GM12872 (cell line): ENCODE data around the gene ELL2.

Experiments
- TF ChIP-seq, protein P1 (sequence below): IDR thresholded peaks from 3 replicates; pipeline ENCODE4 v1.5.1; 2011; ENCODE audit warnings: low read depth, mild to moderate bottlenecking, low read length, moderate library complexity; ENCODE audit not compliant: insufficient read depth

Gene ELL2

DNA sequence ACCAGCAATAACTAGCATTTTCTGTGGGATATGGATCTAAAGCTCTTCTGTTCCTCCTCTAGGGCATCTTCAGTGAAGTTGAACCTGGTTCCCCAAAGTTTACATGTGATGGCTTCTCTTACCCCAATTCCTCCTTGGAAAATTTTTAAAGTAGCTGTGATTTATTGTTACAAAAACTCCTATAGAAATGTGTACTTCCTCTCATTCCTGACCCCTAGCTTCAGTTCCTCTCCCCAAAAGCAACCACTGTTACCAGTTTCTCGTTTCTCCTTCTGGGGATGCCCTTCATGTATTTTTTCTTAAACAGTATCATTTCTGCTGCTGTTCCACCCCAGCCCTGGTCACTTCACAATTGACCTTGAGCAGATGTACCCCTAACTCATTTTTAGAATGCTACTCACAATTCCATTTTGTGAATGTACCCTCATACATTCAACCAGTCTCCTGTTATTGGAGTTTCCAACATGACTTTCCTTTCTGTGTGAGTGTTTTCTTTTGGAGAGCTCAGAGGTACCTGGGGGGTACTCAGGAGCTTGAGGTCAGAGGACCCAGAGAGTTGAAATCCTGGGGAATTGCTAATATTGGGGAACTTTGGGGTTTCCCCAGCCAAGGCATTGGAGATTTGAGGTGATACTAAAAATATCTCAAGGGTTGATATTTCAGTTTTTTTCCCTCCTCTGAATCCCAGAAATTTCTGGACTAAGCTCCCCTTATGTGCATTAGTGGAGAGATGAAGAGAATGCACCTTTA lies 120.5 kb downstream of the ELL2 start:
- TF ChIP-seq, protein P1, sequence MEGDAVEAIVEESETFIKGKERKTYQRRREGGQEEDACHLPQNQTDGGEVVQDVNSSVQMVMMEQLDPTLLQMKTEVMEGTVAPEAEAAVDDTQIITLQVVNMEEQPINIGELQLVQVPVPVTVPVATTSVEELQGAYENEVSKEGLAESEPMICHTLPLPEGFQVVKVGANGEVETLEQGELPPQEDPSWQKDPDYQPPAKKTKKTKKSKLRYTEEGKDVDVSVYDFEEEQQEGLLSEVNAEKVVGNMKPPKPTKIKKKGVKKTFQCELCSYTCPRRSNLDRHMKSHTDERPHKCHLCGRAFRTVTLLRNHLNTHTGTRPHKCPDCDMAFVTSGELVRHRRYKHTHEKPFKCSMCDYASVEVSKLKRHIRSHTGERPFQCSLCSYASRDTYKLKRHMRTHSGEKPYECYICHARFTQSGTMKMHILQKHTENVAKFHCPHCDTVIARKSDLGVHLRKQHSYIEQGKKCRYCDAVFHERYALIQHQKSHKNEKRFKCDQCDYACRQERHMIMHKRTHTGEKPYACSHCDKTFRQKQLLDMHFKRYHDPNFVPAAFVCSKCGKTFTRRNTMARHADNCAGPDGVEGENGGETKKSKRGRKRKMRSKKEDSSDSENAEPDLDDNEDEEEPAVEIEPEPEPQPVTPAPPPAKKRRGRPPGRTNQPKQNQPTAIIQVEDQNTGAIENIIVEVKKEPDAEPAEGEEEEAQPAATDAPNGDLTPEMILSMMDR: no peak

DNA sequence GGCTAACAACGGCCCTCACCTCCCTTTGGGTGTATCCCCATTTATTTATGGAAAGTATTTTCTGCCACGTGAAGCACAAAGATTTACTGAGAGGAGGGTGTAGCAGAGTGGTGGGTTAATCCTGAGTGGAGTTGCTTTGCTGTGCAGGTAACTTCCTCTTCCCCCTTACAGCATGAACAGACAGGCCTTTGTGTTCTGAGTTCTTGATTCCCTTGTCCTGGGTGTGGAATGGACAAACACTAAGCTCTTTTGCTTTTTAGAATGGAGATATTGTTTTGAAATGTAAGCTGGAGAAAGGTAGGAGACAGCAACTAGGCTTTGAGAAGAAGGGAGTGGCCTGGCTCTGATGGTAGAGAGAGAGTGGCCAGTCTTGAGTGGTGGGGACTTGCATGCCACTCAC lies 122.0 kb downstream of the ELL2 start:
- TF ChIP-seq, protein P1: no peak

DNA sequence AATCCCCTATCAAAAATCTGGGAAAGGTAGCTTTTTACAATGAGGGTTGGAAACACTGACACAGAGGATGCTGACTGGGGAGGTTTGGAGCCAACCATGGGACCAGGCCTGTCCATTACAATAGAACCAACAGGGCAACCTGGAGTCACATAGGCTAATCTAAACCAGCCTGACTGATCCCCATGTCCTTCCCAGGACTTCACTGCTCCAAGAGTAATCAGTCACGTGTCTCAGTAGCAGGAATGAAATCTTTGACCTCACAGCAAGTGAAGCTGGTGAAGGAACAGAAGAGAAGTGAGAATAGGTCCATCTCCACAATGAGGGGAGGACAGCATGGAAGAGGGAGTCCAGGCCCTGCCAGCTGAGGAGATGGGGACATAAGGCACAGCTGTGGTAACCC lies 123.1 kb downstream of the ELL2 start:
- TF ChIP-seq, protein P1: no peak

DNA sequence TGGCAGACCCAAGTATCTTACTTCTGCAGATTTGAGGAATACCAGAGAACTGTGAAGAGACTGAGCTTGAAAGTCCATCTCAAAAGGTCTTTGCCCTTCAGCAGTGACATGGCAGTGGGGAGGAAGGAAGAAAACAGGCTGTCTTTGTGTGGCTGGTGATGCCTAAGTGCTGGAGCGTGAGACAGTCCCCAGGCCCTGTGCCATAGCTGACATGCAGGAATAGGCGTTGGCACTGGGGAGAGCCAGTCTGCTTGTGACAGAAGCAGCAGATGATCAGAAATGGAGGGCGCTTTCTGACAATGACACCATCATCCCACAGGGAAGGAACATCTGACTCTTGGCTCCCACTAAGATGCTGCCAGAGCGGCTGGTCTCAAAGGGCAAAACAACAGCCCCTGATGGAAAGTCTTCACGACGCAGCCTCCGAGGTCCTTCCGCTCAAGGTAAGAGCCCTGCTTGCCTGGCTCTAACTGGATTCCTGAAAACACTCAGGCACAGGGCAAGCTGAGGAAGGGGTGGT lies 123.6 kb downstream of the ELL2 start:
- TF ChIP-seq, protein P1: no peak

DNA sequence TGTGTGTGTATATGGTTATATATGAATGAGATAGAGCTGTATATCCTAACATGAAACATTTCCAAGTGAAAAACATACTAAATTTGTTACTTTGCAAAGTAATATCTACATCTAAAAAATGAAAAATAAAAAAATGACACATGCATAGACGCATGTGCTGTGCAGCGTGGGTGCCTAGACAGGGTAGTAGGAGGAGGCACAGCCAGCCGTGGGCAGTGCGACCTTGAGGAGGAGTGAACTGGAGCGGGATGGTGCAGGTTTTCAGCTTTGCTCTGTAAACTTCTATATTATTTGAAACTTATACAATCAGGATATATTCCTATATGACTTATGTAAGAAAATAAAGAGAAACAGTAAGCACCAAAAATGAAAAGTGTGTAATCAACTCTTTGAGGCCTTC lies 124.2 kb downstream of the ELL2 start:
- TF ChIP-seq, protein P1: no peak

DNA sequence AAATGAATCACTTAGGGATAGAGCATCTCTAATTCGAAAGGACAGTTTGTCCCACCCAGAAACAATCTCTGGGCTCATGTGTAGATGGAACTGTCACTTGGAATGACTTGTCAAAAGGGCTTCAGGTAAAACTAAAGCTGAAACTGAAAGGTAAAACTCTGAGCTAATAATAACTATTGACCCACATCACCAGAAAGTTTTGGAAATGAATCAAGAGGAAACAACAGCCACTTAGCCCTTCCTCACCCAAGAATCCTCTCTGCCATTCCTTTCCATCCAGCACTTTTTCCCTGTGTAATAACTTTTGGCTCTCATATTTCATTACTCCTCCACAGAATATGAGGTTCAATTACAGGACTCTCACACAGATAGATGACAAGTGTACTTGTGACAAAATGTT lies 125.1 kb downstream of the ELL2 start:
- TF ChIP-seq, protein P1: no peak

DNA sequence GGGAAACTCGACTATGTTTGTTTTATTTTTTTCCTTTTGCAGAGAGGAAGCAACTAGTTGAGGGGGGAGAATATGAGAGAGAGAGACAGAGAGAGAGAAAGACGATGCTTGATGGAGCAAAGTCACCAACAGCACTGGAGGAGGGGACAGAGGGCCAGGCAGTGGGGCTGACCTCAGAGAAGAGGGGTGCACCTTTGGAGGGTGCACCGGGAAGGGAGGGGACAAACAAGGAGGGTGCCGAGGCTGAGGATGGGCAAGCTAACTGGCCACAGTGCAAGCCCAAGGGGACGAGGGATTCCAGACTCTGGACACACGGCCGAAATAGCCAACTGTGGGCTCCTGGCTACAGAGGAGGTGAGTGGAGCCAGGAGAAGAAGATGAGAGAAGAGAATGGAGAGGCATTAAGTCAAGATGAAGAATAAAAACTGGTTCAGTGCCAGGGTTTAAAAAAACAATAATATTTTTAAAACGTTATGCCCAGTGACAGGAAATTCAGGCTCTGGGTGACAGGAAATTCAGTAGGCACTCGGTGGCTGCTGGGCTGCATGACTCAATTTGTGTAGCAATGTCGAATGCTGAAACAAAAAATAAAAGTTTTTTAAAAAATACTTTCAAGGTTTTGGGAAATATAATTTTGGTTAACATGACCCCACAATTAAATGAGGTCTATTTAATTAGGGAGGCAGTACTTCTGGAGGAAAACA lies 125.8 kb downstream of the ELL2 start:
- TF ChIP-seq, protein P1: no peak
